Measurements from ENCODE around the gene TSPAN2.

TSPAN2 gene

GRCh38 chr1:115089420-115090185, at the start of gene TSPAN2:
TSS of gene TSPAN2 (minus strand) at chr1:115089503. CDS start at chr1:115089432, 71 bp downstream.
- in situ Hi-C loops (cut with MboI; ENCODE audit: low sequenced_read_pairs) = no loop called here

- in situ Hi-C loops (cut with MboI; ENCODE audit: low sequenced_read_pairs) = loop anchor here (10.0 kb wide), 2 partner anchors 326 to 456 kb away; no protein-coding TSS in a partner anchor
These were observed 49.7 kb upstream of the TSPAN2 start for GRCh38 chr1:115138973-115139372.

- in situ Hi-C loops (cut with MboI; ENCODE audit: low sequenced_read_pairs) = loop anchor here (10.0 kb wide), 2 partner anchors 327 to 457 kb away; no protein-coding TSS in a partner anchor
These were observed 49.0 kb upstream of the TSPAN2 start for GRCh38 chr1:115138271-115138670.

- in situ Hi-C loops (cut with MboI; ENCODE audit: low sequenced_read_pairs) = loop anchor here (10.0 kb wide), 2 partner anchors 328 to 458 kb away; no protein-coding TSS in a partner anchor
These were observed 47.9 kb upstream of the TSPAN2 start for GRCh38 chr1:115137191-115137590.

- in situ Hi-C loops (cut with MboI; ENCODE audit: low sequenced_read_pairs) = loop anchor here (10.0 kb wide), 2 partner anchors 328 to 458 kb away; no protein-coding TSS in a partner anchor
These were observed 47.4 kb upstream of the TSPAN2 start for GRCh38 chr1:115136706-115137105.

GRCh38 chr1:115136106-115136505, 46.8 kb upstream of the TSPAN2 start:
- in situ Hi-C loops (cut with MboI; ENCODE audit: low sequenced_read_pairs) = loop anchor here (10.0 kb wide), 2 partner anchors 329 to 459 kb away; no protein-coding TSS in a partner anchor

GRCh38 chr1:115135681-115136080, 46.4 kb upstream of the TSPAN2 start:
- in situ Hi-C loops (cut with MboI; ENCODE audit: low sequenced_read_pairs) = loop anchor here (10.0 kb wide), 2 partner anchors 329 to 459 kb away; no protein-coding TSS in a partner anchor

- in situ Hi-C loops (cut with MboI; ENCODE audit: low sequenced_read_pairs) = loop anchor here (10.0 kb wide), 2 partner anchors 330 to 460 kb away; no protein-coding TSS in a partner anchor
These were observed 45.7 kb upstream of the TSPAN2 start for GRCh38 chr1:115134850-115135480.

- in situ Hi-C loops (cut with MboI; ENCODE audit: low sequenced_read_pairs) = loop anchor here (10.0 kb wide), 2 partner anchors 331 to 461 kb away; no protein-coding TSS in a partner anchor
These were observed 44.9 kb upstream of the TSPAN2 start for GRCh38 chr1:115134231-115134630.

GRCh38 chr1:115133440-115133839, 44.1 kb upstream of the TSPAN2 start:
- in situ Hi-C loops (cut with MboI; ENCODE audit: low sequenced_read_pairs) = loop anchor here (10.0 kb wide), 2 partner anchors 331 to 461 kb away; no protein-coding TSS in a partner anchor

GRCh38 chr1:115130786-115131185, 41.5 kb upstream of the TSPAN2 start:
- in situ Hi-C loops (cut with MboI; ENCODE audit: low sequenced_read_pairs) = loop anchor here (10.0 kb wide), 2 partner anchors 334 to 464 kb away; no protein-coding TSS in a partner anchor

GRCh38 chr1:115129071-115129640, 39.9 kb upstream of the TSPAN2 start:
- in situ Hi-C loops (cut with MboI; ENCODE audit: low sequenced_read_pairs) = no loop called here

GRCh38 chr1:115127539-115127938, 38.2 kb upstream of the TSPAN2 start:
- in situ Hi-C loops (cut with MboI; ENCODE audit: low sequenced_read_pairs) = no loop called here

GRCh38 chr1:115126516-115126915, 37.2 kb upstream of the TSPAN2 start:
- in situ Hi-C loops (cut with MboI; ENCODE audit: low sequenced_read_pairs) = no loop called here

GRCh38 chr1:115123116-115123515, 33.8 kb upstream of the TSPAN2 start:
- in situ Hi-C loops (cut with MboI; ENCODE audit: low sequenced_read_pairs) = no loop called here

- in situ Hi-C loops (cut with MboI; ENCODE audit: low sequenced_read_pairs) = no loop called here
These were observed 32.5 kb upstream of the TSPAN2 start for GRCh38 chr1:115121793-115122192.

GRCh38 chr1:115120296-115120695, 31.0 kb upstream of the TSPAN2 start:
- in situ Hi-C loops (cut with MboI; ENCODE audit: low sequenced_read_pairs) = no loop called here

GRCh38 chr1:115118611-115119010, 29.3 kb upstream of the TSPAN2 start:
- in situ Hi-C loops (cut with MboI; ENCODE audit: low sequenced_read_pairs) = no loop called here

- in situ Hi-C loops (cut with MboI; ENCODE audit: low sequenced_read_pairs) = no loop called here
These were observed 28.8 kb upstream of the TSPAN2 start for GRCh38 chr1:115118086-115118485.

GRCh38 chr1:115117298-115117697, 28.0 kb upstream of the TSPAN2 start:
- in situ Hi-C loops (cut with MboI; ENCODE audit: low sequenced_read_pairs) = no loop called here

GRCh38 chr1:115116512-115116911, 27.2 kb upstream of the TSPAN2 start:
- in situ Hi-C loops (cut with MboI; ENCODE audit: low sequenced_read_pairs) = no loop called here

Measured in HL-60/S4 (cell line).